Psoas muscle (tissue), 8 donors: Measurements from ENCODE around the gene DIPK1B. TPM values are rescaled to one million over a fixed set of nuclear protein-coding genes. Genes with fewer than 3 reads are reported as not detected.
A peak's percentile ranks its signal among the peaks of the same experiment; 100 is the strongest.

Experiments
- ATAC-seq, 4 donors: fragments of 200-7000 bp; cut with Tn5 transposase; one replicate each; pipeline ENCODE4 v1.9.1; 2020; ENCODE audit warnings: moderate library complexity in 3 of 4, mild to moderate bottlenecking in 2 of 4
- DNase-seq, 2 donors: peaks; one replicate each; pipeline ENCODE4 v3.0.0-alpha.2; 2020
- H3K27ac ChIP-seq: fragments of 200-600 bp; one replicate; pipeline ENCODE4 v1.8.0; 2022
- H3K27me3 ChIP-seq, 3 donors: fragments of 200-600 bp in 1 of 3; one replicate each; pipeline versions ENCODE4 v1.6.1 to v1.8.0; 2013 to 2022; ENCODE audit warnings: low read length in 2 of 3, mild to moderate bottlenecking in 2 of 3, moderate library complexity in 1 of 3; ENCODE audit not compliant: insufficient read depth in 3 of 3
- H3K36me3 ChIP-seq, 2 donors: fragments of 200-600 bp in 1 of 2; one replicate each; pipeline versions ENCODE4 v1.6.1 to v1.8.0; 2013 to 2022; ENCODE audit warnings: low read depth in 1 of 2, mild to moderate bottlenecking in 1 of 2, moderate library complexity in 1 of 2; ENCODE audit not compliant: insufficient read depth in 1 of 2
- H3K4me1 ChIP-seq: fragments of 200-600 bp; one replicate; pipeline ENCODE4 v1.8.0; 2022
- H3K4me3 ChIP-seq: fragments of 200-600 bp; one replicate; pipeline ENCODE4 v1.8.0; 2022; ENCODE audit warnings: mild to moderate bottlenecking
- H3K9me3 ChIP-seq: fragments of 200-600 bp; one replicate; pipeline ENCODE4 v1.8.0; 2022
- CTCF ChIP-seq: fragments of 200-600 bp; IDR thresholded peaks from one replicate; pipeline ENCODE4 v1.8.0; 2022; ENCODE audit warnings: antibody characterized with exemption
- WGBS, 3 donors: extraction: QIAGEN DNeasy Blood & Tissue Kit; methylation state at CpG; one replicate each; pipeline versions ENCODE4 v1.1.6 to v1.1.7; 2013; 5-methylcytosine and 5-hydroxymethylcytosine counted together
- intact Hi-C, 2 donors: fragments of 100-400 bp; cut with DNase I; formaldehyde crosslinking; loops; one replicate each; pipeline versions ENCODE4 v1.11.0 to v1.14.2; 2022
- polyA plus RNA-seq, 3 donors: library from polyadenylated mRNA; stranded (reverse); fragments of 200-250 nt; gene quantifications; one replicate each; pipeline ENCODE4 v1.2.3, GENCODE V29; 2013
- total RNA-seq, 4 donors: library from RNA; stranded (reverse); fragmentation: NEBNext Ultra II Directional in 2 of 4; extraction: Animal tissue kit (Norgen Biotek cat#: 25700) in 2 of 4; gene quantifications; one replicate each; pipeline versions ENCODE4 v1.2.1 to v1.2.4, GENCODE V29; 2021 to 2023
- donor health status: healthy with polysubstance abuse.
- donor health status: DM: no; HTN: no; CAD: no; lungs with moderate emphysema.
- donor health status: Bipolar disorder and iron deficiency.
- donor health status: healthy.
- donor health status: DM: yes; HTN: yes; CAD: no.
- donor health status: DM: no; HTN: no; CAD: no.
- donor health status: DM: no; HTN: no; CAD: no.
- donor health status: DM: yes; HTN: yes; CAD: no.

Gene DIPK1B
- total and polyA plus RNA-seq, 7 donors, result 1.4 to 5.3 (median 2.4) TPM

GRCh38 chr9:136683755-136684154, 28.6 kb upstream of the DIPK1B start:
- WGBS, 3 donors, result 87 to 91% (median 88%) methylated on average over 14 of the region's 14 CpGs
- Histone ChIP-seq H3K4me3 (no peak overlapping the region), H3K9me3 (no peaks in the 10 kb centered on the region), H3K27me3 (no peaks in the 10 kb centered on the region), H3K4me1 (peaks cover 29% of the 10 kb centered on the region), H3K27ac (no peak overlapping the region), H3K36me3 (no peaks in the 10 kb centered on the region)
- no peak for DNase-seq
- no peak for ATAC-seq
- intact Hi-C loops, result no loop called here
- TF ChIP-seq CTCF, result no peak

DNA sequence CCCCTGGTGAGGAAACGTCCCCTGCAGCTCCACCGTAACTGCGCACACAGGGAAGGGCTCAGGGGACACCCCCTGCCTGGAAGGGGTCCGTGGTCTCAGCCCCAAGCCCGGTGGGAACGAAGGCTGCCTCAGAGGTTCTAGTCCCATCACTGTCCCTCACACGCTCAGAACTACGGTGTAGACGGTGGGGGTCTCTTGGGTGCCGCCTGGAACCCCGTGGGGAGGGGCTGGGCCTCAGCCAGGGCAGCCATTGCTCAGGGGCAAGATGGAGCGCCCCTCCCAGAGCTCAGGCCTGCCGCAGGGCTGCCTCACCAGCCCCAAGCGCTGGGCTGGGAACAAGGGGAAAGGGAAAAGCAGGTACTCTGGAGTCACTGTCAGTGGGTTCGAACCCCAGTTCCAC, 28.0 kb upstream of the DIPK1B start:
- Histone ChIP-seq H3K36me3 (no peaks in the 10 kb centered on the region), H3K9me3 (no peaks in the 10 kb centered on the region), H3K4me3 (no peak overlapping the region), H3K27me3 (no peaks in the 10 kb centered on the region), H3K27ac (no peak overlapping the region), H3K4me1 (peaks cover 29% of the 10 kb centered on the region)
- TF ChIP-seq CTCF, result no peak
- DNase-seq, result peak in 1 of 2 donors; percentile 45
- no peak for ATAC-seq
- WGBS, 3 donors, result 84 to 91% (median 85%) methylated on average over 15 of the region's 15 CpGs
- intact Hi-C loops, result no loop called here

GRCh38 chr9:136684799-136685198, 27.6 kb upstream of the DIPK1B start:
- ATAC-seq (no peak), DNase-seq (no peak)
- Histone ChIP-seq H3K27me3 (no peaks in the 10 kb centered on the region), H3K27ac (no peak overlapping the region), H3K36me3 (no peaks in the 10 kb centered on the region), H3K4me1 (peaks cover 29% of the 10 kb centered on the region), H3K9me3 (no peaks in the 10 kb centered on the region), H3K4me3 (no peak overlapping the region)
- intact Hi-C loops, result no loop called here
- WGBS, 3 donors, result 90 to 93% (median 91%) methylated on average over 15 of the region's 15 CpGs
- no peak for TF ChIP-seq CTCF

DNA sequence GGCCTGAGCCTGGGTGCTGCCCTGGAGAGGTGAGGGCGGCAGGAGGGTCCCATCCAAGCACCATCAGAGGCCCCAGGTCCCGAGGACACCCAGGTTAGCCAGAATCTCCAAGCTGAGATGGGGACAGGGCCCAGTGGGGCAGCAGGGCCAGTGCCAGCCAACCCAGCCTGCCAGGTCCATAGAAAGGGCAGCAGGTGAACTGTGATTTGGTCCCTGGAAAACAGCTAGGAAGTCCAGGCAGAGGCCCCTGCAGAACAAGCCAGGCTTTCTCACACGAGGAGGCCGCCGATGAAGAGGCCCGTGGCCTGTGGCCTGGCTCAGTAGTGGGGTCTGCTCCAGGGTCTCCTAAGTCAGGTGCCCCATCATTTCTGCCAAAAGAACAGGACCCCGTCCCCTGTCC, 27.2 kb upstream of the DIPK1B start:
- Histone ChIP-seq H3K4me3 (peak overlapping the region; percentile 92), H3K4me1 (peaks cover 29% of the 10 kb centered on the region), H3K9me3 (no peaks in the 10 kb centered on the region), H3K36me3 (no peaks in the 10 kb centered on the region), H3K27me3 (no peaks in the 10 kb centered on the region), H3K27ac (no peak overlapping the region)
- TF ChIP-seq CTCF, result no peak
- ATAC-seq (no peak), DNase-seq (no peak)
- intact Hi-C loops, result no loop called here
- 82 to 87% (median 87%) methylated on average over 7 of the region's 7 CpGs for WGBS, 3 donors

GRCh38 chr9:136685790-136686533, 26.4 kb upstream of the DIPK1B start:
- 45 to 48% (median 47%) methylated on average over 18 to 19 of the region's 19 CpGs for WGBS, 3 donors
- TF ChIP-seq CTCF, result no peak
- Histone ChIP-seq H3K36me3 (no peaks in the 10 kb centered on the region), H3K27me3 (no peaks in the 10 kb centered on the region), H3K4me3 (peak overlapping the region; percentile 92), H3K27ac (no peak overlapping the region), H3K9me3 (no peaks in the 10 kb centered on the region), H3K4me1 (peaks cover 33% of the 10 kb centered on the region)
- ATAC-seq (no peak), DNase-seq (peak in 1 of 2 donors; percentile 63)
- intact Hi-C loops, result no loop called here
